ENCODE data around the gene CYP39A1. TPM values are rescaled to one million over a fixed set of nuclear protein-coding genes. Genes with fewer than 3 reads are reported as not detected.

The CYP39A1 gene, protein sequence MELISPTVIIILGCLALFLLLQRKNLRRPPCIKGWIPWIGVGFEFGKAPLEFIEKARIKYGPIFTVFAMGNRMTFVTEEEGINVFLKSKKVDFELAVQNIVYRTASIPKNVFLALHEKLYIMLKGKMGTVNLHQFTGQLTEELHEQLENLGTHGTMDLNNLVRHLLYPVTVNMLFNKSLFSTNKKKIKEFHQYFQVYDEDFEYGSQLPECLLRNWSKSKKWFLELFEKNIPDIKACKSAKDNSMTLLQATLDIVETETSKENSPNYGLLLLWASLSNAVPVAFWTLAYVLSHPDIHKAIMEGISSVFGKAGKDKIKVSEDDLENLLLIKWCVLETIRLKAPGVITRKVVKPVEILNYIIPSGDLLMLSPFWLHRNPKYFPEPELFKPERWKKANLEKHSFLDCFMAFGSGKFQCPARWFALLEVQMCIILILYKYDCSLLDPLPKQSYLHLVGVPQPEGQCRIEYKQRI
- polyA plus RNA-seq, result 1 to 10 TPM; 1.7 to 4.9 (median 4.8) TPM

DNA sequence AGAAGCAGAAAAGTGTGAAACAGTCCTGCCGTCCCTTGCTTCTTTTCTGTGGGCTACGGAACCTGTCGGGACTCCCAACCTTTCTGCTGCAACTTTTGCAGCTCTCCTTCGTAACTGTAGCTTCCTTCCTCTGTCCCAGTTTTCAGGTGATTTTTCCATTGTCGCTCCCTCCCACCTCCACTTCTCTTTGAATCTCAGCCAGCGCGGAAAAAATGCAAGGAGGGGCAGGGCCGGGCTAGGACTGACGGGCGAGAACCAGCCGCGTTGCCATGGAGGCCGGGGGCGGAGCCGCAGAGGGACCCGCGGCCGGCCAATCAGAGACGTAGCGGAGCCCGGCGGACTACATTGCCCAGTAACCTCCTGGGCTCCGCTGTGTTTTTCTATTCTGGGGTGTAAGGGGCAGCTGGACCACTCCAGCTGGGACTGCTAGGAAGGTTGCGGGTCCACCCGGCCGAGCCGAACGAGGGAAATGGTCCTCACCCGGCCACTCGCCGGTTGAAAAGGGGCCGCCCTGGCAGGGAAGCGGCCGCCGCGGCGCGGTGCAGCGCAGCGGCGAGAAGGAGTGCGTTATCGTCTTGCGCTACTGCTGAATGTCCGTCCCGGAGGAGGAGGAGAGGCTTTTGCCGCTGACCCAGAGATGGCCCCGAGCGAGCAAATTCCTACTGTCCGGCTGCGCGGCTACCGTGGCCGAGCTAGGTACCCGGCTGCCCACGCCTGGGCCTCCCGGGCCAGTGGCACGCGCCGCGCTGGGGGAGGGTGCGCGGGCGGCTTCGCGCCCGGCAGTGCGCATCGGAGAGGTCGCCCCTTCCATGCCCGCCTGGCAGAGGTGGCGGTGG lies at the start of gene CYP39A1, which contains the start of gene SLC25A27:
CYP39A1 (minus strand) TSS at position 216 of the 836 bp plus-strand sequence. CDS start 236 bp downstream, outside the sequence.
SLC25A27 (plus strand) TSS at position 373 of the 836 bp plus-strand sequence; CDS start at position 591, 218 bp downstream.
- no peak within 1 kb of the TSS for H3K27ac ChIP-seq (ENCODE audit: low read depth, low read length)
- 0% methylated on average over 67 to 72 of the region's 72 CpGs for WGBS, 3 donors

- no peak overlapping the region for H3K27ac ChIP-seq (ENCODE audit: low read depth, low read length)
- WGBS, 3 donors, result 72 to 85% (median 76%) methylated on average over 1 of the region's 1 CpG
Measured at GRCh38 chr6:46699970-46700369, 47.4 kb upstream of the CYP39A1 start.

DNA sequence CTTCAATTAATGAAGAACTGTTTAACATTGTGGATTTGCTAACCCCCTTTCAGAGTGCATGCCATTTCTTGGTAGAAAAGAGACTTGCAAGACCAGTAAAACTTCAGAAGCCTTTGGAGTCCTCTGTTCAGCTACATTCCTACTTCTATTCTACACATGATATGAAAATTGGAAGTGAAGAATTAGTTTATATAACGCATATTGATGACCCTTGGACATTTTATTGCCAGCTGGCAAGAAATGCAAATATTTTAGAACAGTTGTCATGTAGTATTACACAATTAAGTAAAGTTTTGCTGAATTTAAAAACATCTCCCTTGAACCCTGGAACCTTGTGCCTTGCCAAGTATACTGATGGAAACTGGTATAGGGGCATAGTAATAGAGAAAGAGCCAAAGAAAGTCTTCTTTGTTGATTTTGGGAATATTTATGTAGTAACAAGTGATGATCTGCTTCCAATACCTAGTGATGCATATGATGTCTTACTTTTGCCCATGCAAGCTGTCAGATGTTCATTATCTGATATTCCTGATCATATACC lies 38.4 kb upstream of the CYP39A1 start:
- H3K27ac ChIP-seq (ENCODE audit: low read depth, low read length), result no peak overlapping the region
- 51 to 64% (median 63%) methylated on average over 1 of the region's 1 CpG for WGBS, 3 donors

DNA sequence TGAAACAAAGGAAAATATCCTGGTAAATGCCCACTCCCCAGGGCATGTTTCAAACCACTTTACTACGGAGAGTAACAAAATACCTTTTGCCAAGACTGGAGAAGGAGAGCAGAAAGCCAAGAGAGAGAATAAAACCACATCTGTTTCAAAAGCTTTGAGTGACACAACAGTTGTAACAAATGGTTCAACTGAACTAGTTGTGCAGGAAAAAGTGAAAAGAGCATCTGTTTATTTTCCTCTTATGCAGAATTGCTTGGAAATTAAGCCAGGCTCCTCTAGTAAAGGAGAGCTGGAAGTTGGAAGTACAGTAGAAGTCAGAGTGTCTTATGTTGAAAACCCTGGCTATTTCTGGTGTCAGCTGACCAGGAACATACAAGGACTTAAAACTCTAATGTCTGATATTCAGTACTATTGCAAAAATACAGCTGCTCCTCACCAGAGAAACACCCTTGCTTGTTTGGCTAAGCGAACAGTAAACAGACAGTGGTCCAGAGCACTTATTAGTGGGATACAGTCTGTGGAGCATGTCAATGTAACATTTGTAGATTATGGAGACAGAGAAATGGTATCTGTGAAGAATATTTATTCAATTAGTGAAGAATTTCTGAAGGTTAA lies 37.6 kb upstream of the CYP39A1 start:
- no peak overlapping the region for H3K27ac ChIP-seq (ENCODE audit: low read depth, low read length)
- 79 to 81% (median 80%) methylated on average over 2 of the region's 2 CpGs for WGBS, 3 donors

- 81 to 91% (median 88%) methylated on average over 3 of the region's 3 CpGs for WGBS, 3 donors
- no peak overlapping the region for H3K27ac ChIP-seq (ENCODE audit: low read depth, low read length)
Measured at GRCh38 chr6:46689657-46690056, 37.0 kb upstream of the CYP39A1 start.

GRCh38 chr6:46688966-46689335 lies 36.3 kb upstream of the CYP39A1 start:
- H3K27ac ChIP-seq (ENCODE audit: low read depth, low read length), result no peak overlapping the region
- 94 to 99% (median 96%) methylated on average over 13 of the region's 13 CpGs for WGBS, 3 donors

DNA sequence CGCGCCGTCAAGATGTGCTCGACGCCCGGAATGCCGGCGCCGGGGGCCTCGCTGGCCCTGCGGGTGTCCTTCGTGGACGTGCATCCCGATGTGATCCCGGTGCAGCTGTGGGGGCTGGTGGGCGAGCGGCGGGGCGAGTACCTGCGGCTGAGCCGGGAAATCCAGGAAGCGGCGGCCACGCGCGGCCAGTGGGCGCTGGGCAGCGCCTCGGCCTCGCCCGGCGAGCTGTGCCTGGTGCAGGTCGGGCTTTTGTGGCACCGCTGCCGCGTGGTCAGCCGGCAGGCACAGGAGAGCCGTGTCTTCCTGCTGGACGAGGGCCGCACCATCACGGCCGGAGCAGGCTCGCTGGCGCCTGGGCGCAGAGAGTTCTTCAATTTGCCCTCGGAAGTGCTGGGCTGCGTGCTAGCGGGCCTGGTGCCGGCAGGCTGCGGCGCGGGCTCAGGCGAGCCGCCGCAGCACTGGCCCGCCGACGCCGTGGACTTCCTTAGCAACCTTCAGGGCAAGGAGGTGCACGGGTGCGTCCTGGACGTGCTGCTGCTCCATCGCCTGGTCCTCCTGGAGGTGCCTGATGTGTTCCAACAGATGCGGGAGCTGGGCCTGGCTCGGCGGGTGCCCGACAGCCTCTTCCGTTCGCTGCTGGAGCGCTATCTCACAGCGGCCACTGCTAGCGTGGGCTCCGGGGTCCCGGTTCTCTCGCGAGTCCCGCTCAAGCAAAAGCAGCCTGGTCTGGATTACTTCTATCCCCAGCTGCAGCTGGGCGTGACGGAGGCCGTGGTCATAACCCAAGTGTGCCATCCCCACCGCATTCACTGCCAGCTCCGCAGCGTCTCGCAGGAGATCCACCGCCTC lies 35.7 kb upstream of the CYP39A1 start:
- H3K27ac ChIP-seq (ENCODE audit: low read depth, low read length), result no peak overlapping the region
- WGBS, 3 donors, result 93 to 94% (median 94%) methylated on average over 78 to 85 of the region's 85 CpGs

GRCh38 chr6:46687619-46688097 lies 35.0 kb upstream of the CYP39A1 start, which contains the start of gene TDRD6:
Gene TDRD6, plus strand, starts transcription at chr6:46687885. Its CDS starts 244 bp downstream, at chr6:46688129.
- WGBS, 3 donors, result 90 to 91% (median 90%) methylated on average over 41 of the region's 41 CpGs
- no peak within 1 kb of the TSS for H3K27ac ChIP-seq (ENCODE audit: low read depth, low read length)

DNA sequence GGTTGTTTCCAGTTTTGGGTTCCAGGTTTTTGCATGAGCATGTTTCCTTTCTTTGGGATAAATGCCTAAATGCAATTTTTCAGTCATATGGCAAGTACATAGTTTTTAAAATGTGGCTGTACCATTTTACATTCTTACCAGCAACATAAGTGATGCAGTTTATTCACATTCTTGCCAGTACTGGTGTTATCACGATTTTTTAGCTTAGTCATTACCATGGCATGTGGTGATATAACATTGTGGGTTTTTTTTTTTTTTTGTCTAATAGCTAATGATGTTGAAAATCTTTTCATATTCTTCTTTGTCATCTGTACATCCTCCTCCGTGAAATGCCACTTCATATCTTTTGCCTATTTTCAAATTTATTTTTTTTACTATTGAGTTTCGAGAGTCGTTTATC lies 32.2 kb upstream of the CYP39A1 start:
- no peak overlapping the region for H3K27ac ChIP-seq (ENCODE audit: low read depth, low read length)
- WGBS, 3 donors, result 68 to 85% (median 70%) methylated on average over 4 of the region's 4 CpGs

DNA sequence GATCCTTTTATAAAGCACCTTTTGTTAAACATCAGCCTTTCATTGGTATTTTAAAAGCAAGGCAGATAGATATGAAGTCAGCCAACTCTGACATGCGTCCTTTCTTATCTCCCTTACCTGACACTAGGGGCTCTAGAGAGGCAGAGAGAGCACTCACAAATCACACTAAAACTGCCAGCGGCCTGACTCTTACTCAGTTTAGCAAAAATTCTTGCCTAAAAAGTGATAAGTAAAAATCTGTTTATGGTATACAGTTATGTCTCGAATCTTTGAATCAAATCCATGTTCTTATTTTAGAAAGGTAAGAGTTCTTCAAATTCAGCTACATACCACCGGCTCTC lies 24.7 kb upstream of the CYP39A1 start:
- H3K27ac ChIP-seq (ENCODE audit: low read depth, low read length), result no peak overlapping the region
- 80 to 85% (median 84%) methylated on average over 4 of the region's 4 CpGs for WGBS, 3 donors

GRCh38 chr6:46676604-46677313 lies 24.1 kb upstream of the CYP39A1 start:
- H3K27ac ChIP-seq (ENCODE audit: low read depth, low read length), result no peak overlapping the region
- WGBS, 3 donors, result 81 to 90% (median 89%) methylated on average over 6 of the region's 6 CpGs

DNA sequence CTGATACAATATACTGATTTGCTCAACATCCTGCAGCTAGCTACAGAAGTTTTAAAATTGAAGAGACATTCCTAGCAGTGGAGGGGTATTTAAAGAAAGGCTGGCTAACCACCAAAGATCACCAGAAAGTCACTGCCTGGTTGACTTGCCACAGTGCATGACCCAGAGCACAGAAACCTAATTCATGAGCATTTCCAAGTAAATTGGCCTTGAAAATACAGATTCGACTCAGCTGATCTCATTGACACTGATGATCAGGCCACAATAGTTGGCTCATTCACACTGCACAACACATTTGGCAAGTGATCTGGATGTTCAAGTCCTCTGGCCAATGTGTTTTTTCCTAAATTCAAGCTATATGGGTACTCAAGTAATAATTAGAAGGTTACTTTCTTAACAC lies 21.8 kb upstream of the CYP39A1 start:
- H3K27ac ChIP-seq (ENCODE audit: low read depth, low read length), result no peak overlapping the region
- WGBS, 3 donors, result 57 to 83% (median 63%) methylated on average over 1 of the region's 1 CpG

DNA sequence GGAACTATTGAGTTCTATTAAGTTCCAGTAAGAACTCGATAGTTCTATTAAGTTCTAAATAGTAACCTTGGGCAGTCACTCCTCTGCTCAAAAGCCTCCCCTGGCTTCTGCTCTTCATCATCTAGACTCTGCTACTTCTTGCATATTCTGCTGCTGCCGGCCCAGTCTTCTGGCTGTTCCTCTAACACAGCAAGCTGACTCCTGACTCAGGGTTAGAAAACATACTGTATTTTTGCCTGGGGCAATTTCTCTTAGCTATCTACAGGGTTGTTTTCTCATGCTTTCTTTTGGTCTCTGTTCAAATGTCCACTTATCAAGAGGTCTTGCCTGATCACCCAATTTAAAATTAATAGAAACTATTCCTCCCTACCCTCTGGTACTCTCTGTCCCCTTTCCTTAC lies 14.8 kb upstream of the CYP39A1 start:
- WGBS, 3 donors, result 90 to 98% (median 93%) methylated on average over 2 of the region's 2 CpGs
- H3K27ac ChIP-seq (ENCODE audit: low read depth, low read length), result no peak overlapping the region

- 72 to 78% (median 77%) methylated on average over 2 of the region's 2 CpGs for WGBS, 3 donors
- H3K27ac ChIP-seq (ENCODE audit: low read depth, low read length), result no peak overlapping the region
Measured at GRCh38 chr6:46661483-46661882, 8.9 kb upstream of the CYP39A1 start.

DNA sequence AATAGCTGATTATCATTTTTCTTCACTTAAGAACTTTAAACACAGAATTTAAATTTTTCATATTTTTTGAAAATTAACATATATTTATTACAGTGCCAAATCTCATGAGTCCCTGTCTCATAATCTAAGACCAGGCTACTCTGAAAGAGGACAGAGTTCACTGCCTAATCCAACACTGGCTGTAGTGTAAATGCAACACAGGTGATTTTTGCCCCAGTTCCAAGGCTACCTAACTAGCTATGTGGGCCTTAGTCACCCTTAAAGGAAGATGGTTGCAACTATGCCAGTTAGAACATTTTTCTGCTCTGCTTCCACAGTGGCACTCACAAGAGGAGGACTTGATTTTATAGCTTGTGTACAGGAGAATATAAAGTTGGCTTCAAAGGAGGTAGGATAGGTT lies 5.0 kb upstream of the CYP39A1 start:
- H3K27ac ChIP-seq (ENCODE audit: low read depth, low read length), result no peak overlapping the region

GRCh38 chr6:46655803-46656202 lies 3.2 kb upstream of the CYP39A1 start:
- H3K27ac ChIP-seq (ENCODE audit: low read depth, low read length), result no peak overlapping the region
- WGBS, 3 donors, result 72 to 79% (median 77%) methylated on average over 6 of the region's 6 CpGs
